K562 (cell line): ENCODE results near the gene UBE2O. TPM values are rescaled to one million over a fixed set of nuclear protein-coding genes. Genes with fewer than 3 reads are reported as not detected.

Source experiments
- DEAF1 ChIP-seq: fragments of 450-650 bp; formaldehyde crosslinking; IDR thresholded peaks from 2 replicates; pipeline ENCODE4 v1.4.0; 2020; ENCODE audit warnings: mild to moderate bottlenecking, moderate library complexity
- ESRRA ChIP-seq: fragments of 450-650 bp; IDR thresholded peaks from 2 replicates; pipeline ENCODE4 v1.6.1; 2014; ENCODE audit warnings: low read depth, mild to moderate bottlenecking, moderate library complexity, borderline replicate concordance
- ETV5 ChIP-seq: sonication (generic); formaldehyde crosslinking; IDR thresholded peaks from 2 replicates; pipeline ENCODE4 v1.4.0; 2020; ENCODE audit warnings: low read depth, mild to moderate bottlenecking, missing genetic modification reagents
- MYNN ChIP-seq, 2 experiments: sonication (generic); formaldehyde crosslinking in 1 of 2; IDR thresholded peaks; 2 replicates each; pipeline versions ENCODE4 v1.5.0 to v1.6.1; 2016 to 2020; ENCODE audit warnings: antibody characterized with exemption in 1 of 2, missing genetic modification reagents in 1 of 2
- NR4A1 ChIP-seq, 2 experiments: fragments of 250-450 bp in 1 of 2; fragments of 450-650 bp in 1 of 2; sonication (Bioruptor Pico) in 1 of 2; IDR thresholded peaks; 2 replicates each; pipeline versions ENCODE4 v1.4.0 to v1.6.1; 2016 to 2020; ENCODE audit warnings: mild to moderate bottlenecking in 2 of 2, missing compliant biosample characterization in 1 of 2, missing genetic modification characterization in 1 of 2, moderate library complexity in 1 of 2
- PML ChIP-seq: IDR thresholded peaks from 2 replicates; pipeline ENCODE4 v1.6.1; 2012; ENCODE audit warnings: low read length, inconsistent platforms
- PTTG1 ChIP-seq: fragments of 450-650 bp; IDR thresholded peaks from 2 replicates; pipeline ENCODE4 v1.6.1; 2016; ENCODE audit warnings: low read depth, mild to moderate bottlenecking, missing genetic modification characterization, missing compliant biosample characterization
- SAFB2 ChIP-seq: fragments of 200-400 bp; formaldehyde crosslinking; IDR thresholded peaks from 2 replicates; pipeline ENCODE4 v1.6.1; 2018; ENCODE audit warnings: borderline replicate concordance, low read length, low read depth, moderate library complexity; ENCODE audit not compliant: severe bottlenecking
- SRSF1 ChIP-seq: fragments of 200-400 bp; formaldehyde crosslinking; IDR thresholded peaks from 2 replicates; pipeline ENCODE4 v1.6.1; 2017; ENCODE audit warnings: mild to moderate bottlenecking, low read depth, low read length, moderate library complexity
- TAF9B ChIP-seq: fragments of 450-650 bp; IDR thresholded peaks from 2 replicates; pipeline ENCODE4 v1.6.1; 2018; ENCODE audit warnings: mild to moderate bottlenecking; ENCODE audit not compliant: partially characterized antibody
- UBTF ChIP-seq, 2 experiments: IDR thresholded peaks; 2 replicates each; pipeline ENCODE4 v1.6.1; 2012; ENCODE audit warnings: improper control_type of control experiment in 2 of 2, low read depth in 2 of 2, low read length in 2 of 2, borderline replicate concordance in 1 of 2
- ZBTB33 ChIP-seq: sonication (generic); formaldehyde crosslinking; IDR thresholded peaks from 2 replicates; pipeline ENCODE4 v1.8.1; 2023; ENCODE audit warnings: mild to moderate bottlenecking, missing genetic modification reagents
- ZBTB5 ChIP-seq: fragments of 450-650 bp; IDR thresholded peaks from 2 replicates; pipeline ENCODE4 v1.6.1; 2017; ENCODE audit warnings: antibody characterized with exemption
- ZNF224 ChIP-seq: sonication (generic); formaldehyde crosslinking; IDR thresholded peaks from 2 replicates; pipeline ENCODE4 v1.8.0; 2022; ENCODE audit warnings: mild to moderate bottlenecking, missing genetic modification reagents
- ZNF347 ChIP-seq: fragments of 450-650 bp; formaldehyde crosslinking; IDR thresholded peaks from 2 replicates; pipeline ENCODE4 v1.4.0; 2020; ENCODE audit warnings: low read depth, mild to moderate bottlenecking, moderate library complexity
- ZNF41 ChIP-seq: fragments of 250-450 bp; sonication (Bioruptor Pico); conservative IDR thresholded peaks from 2 replicates; pipeline ENCODE4 v1.4.0; 2020; ENCODE audit warnings: mild to moderate bottlenecking
- ZNF586 ChIP-seq: fragments of 450-650 bp; formaldehyde crosslinking; conservative IDR thresholded peaks from 2 replicates; pipeline ENCODE4 v1.4.0; 2020; ENCODE audit warnings: mild to moderate bottlenecking, moderate library complexity
- ZNF707 ChIP-seq: fragments of 250-450 bp; sonication (Bioruptor Pico); conservative IDR thresholded peaks from 2 replicates; pipeline ENCODE4 v1.8.0; 2022; ENCODE audit warnings: inconsistent platforms, mild to moderate bottlenecking, moderate library complexity
- polyA plus RNA-seq, 8 experiments: library from polyadenylated mRNA; depleted of rRNA in 4 of 8; stranded (reverse) in 5 of 8; unstranded in 3 of 8; fragments of >200 nt; fragmentation: Nextera tagmentation in 2 of 8; fragmentation: Illumina TruSeq in 1 of 8; extraction: Ambion mirVana in 2 of 8; extraction: Trizol in 1 of 8; gene quantifications; 2 replicates each; pipeline versions ENCODE4 v1.2.1 to v1.2.3, GENCODE V29; 2011 to 2014; ENCODE audit warnings: inconsistent platforms in 1 of 8, missing spikeins in 1 of 8
- total RNA-seq, 7 experiments: library from RNA; depleted of rRNA in 6 of 7; stranded (reverse); fragments of >200 nt in 6 of 7; fragmentation: Illumina TruSeq in 2 of 7; extraction: Trizol in 2 of 7; gene quantifications; 2 replicates each; pipeline versions ENCODE4 v1.2.1 to v1.2.3, GENCODE V29; 2011 to 2021; ENCODE audit warnings: low replicate concordance in 1 of 7

UBE2O gene
- total and polyA plus RNA-seq, 9 of the 15 experiments (the other 6 are each of a cell fraction or from before 2014, with no cell fraction given) = 1.6 to 39.7 (median 13.3) TPM

- TF ChIP-seq UBTF (IDR thresholded peaks at IDR 0.05; ENCODE audit: borderline replicate concordance in 1 of 2, low read depth in 2 of 2, low read length in 2 of 2) = peak in 1 of 2 experiments; percentile 3; a peak in 1 of 4 replicates
- peak; percentile 89 for TF ChIP-seq MYNN (IDR thresholded peaks at IDR 0.05)
- TF ChIP-seq MYNN (CRISPR knock-in tag; IDR thresholded peaks at IDR 0.05) = no peak
- no peak for TF ChIP-seq ZBTB5
- TF ChIP-seq ZNF224 (CRISPR knock-in tag) = peak; percentile 95
- TF ChIP-seq TAF9B = no peak
- peak; percentile 94 for TF ChIP-seq ZBTB33 (CRISPR knock-in tag)
- no peak for TF ChIP-seq ZNF41 (CRISPR knock-in tag)
- no peak for TF ChIP-seq ESRRA
- peak; percentile 79 for TF ChIP-seq ETV5 (CRISPR knock-in tag)
- no peak for TF ChIP-seq PML
- TF ChIP-seq PTTG1 (tag) = no peak
- peak; percentile 34; the same call in 1 of the 2 replicates for TF ChIP-seq DEAF1 (CRISPR knock-in tag)
- no peak for TF ChIP-seq ZNF586 (CRISPR knock-in tag)
- TF ChIP-seq NR4A1 (CRISPR knock-in tag; IDR thresholded peaks at IDR 0.05) = peak; percentile 64; the same call in 1 of the 2 replicates
- peak; percentile 62; the same call in 1 of the 2 replicates for TF ChIP-seq NR4A1 (tag; IDR thresholded peaks at IDR 0.05)
- TF ChIP-seq SRSF1 = no peak
- no peak for TF ChIP-seq ZNF707
- no peak for TF ChIP-seq ZNF347 (CRISPR knock-in tag)
- no peak for TF ChIP-seq SAFB2
Measured at GRCh38 chr17:76385892-76386786, 66.8 kb downstream of the UBE2O start (continued).
